ENCODE data around the gene RELL1. TPM values are rescaled to one million over a fixed set of nuclear protein-coding genes. Genes with fewer than 3 reads are reported as not detected.

The RELL1 gene
- total RNA-seq, 1 donor from 2014 or later: 22.2 TPM

DNA sequence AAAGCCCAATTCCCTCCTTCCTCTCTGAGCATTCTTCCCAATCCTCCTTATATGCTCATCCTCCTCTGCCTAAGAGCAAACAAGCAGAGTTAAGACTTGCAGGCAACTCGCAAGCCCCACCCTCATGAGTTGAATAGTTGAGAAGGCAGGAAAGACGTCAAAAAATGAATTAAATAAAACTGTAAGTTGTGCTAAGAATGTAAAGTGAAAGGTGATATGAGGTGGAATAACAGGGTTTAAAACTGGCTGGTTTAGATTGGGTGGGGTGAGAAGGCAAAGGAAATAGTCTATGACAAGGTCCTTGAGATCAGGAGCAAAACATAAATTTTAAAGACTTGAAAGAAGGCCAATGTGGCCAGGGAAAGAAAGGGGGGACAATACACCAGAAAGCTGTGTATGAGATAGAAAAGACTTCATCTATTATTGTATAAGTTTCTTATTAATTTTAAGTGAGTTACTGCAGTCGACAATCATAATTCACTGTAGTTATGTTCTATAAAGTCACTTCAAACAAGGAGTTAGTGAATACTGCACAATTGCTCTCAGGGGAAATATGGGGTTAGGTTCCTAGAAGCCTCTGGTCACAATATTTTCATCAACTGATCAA lies 124.9 kb downstream of the RELL1 start:
- H3K4me3 Mint-ChIP-seq (ENCODE audit: low read depth): no peak overlapping the region
- H3K36me3 Mint-ChIP-seq (ENCODE audit: low read depth): no peaks in the 10 kb centered on the region
- no peaks in the 10 kb centered on the region for H3K27me3 Mint-ChIP-seq (ENCODE audit: low read depth)
- H3K27ac Mint-ChIP-seq: no peak overlapping the region
- H3K4me1 Mint-ChIP-seq (ENCODE audit: low read depth): no peaks in the 10 kb centered on the region
- DNase-seq (ENCODE audit: low spot score): no peak
- no peaks in the 10 kb centered on the region for H3K9me3 Mint-ChIP-seq
- intact Hi-C loops (cut with micrococcal nuclease): no loop called here

Other genes starting within 250 kb of the RELL1 start
- gene PGM2, start 140.3 kb upstream of the RELL1 start, total RNA-seq: 49.3 and 52.5 TPM in 2 replicates
- gene TBC1D1, start 204.7 kb upstream of the RELL1 start, total RNA-seq: 50.3 and 58.5 TPM in 2 replicates

All from activated T-helper 2 cell treated with anti-CD3 and anti-CD28 coated beads, Interferon-gamma antibody, Interleukin-2, Interleukin-4, amounts not matched to agents 10 μg/mL and 5 μg/mL and 100 μg/mL, durations not matched to agents 14 hours and 24 hours and 36 hours (primary cell).